ENCODE data around the gene FOXP1. TPM values are rescaled to one million over a fixed set of nuclear protein-coding genes. Genes with fewer than 3 reads are reported as not detected.
A peak's percentile ranks its signal among the peaks of the same experiment; 100 is the strongest.

FOXP1 gene
- total and polyA plus RNA-seq, 9 of the 15 experiments (the other 6 are each of a cell fraction or from before 2014, with no cell fraction given): 7.7 to 34.5 (median 13.7) TPM

DNA sequence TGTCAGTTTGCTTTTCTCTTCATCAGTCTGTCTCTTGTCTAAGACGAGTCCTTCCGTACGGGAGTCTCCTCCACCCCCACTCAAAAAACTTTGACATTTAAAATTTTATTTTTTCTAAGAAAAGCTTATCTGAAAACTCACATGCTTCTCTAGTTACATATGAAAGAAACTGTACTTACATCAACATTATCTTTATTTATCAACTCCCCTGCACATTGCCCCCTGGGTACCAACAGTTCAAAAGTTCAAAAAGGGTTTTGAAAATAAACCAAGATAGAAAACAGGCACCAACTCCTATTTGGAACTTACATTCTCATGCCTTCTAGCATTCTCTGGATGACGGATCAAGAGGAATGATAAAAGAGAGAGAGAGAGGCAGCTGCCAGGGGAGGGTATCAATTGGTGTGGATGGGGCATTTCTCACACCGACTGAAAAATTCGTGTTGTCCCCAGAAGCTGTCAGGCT, 182.5 kb downstream of the FOXP1 start (continued):
- TF ChIP-seq THRAP3 (IDR thresholded peaks at IDR 0.05; ENCODE audit: borderline replicate concordance) (no peak), BDP1 (IDR thresholded peaks at IDR 0.05; ENCODE audit: insufficient read depth, insufficient read length) (no peak), GATAD2A (IDR thresholded peaks at IDR 0.05) (0 out of 2 replicates have a peak, but pooled peaks have one; percentile 34), PHF20 (IDR thresholded peaks at IDR 0.05; ENCODE audit: partially characterized antibody) (no peak), MYNN (IDR thresholded peaks at IDR 0.05) (no peak), MYNN (CRISPR knock-in tag; IDR thresholded peaks at IDR 0.05) (no peak), ILF3 (IDR thresholded peaks at IDR 0.05; ENCODE audit: borderline replicate concordance) (no peak), GTF2E2 (tag; IDR thresholded peaks at IDR 0.05) (no peak), SRSF7 (optimal IDR thresholded peaks at IDR 0.05; ENCODE audit: low read depth, low read length) (no peak), NRF1 (conservative IDR thresholded peaks at IDR 0.05 in 1 of 2, IDR thresholded peaks at IDR 0.05 in 1 of 2) (no peak), NONO (IDR thresholded peaks at IDR 0.05; ENCODE audit: low read depth in 2 of 2, low read length in 1 of 2) (no peak), ESRRA (IDR thresholded peaks at IDR 0.05; ENCODE audit: borderline replicate concordance, low read depth) (no peak), GABPA (tag; conservative IDR thresholded peaks at IDR 0.05; ENCODE audit: low read depth) (no peak), FOXM1 (IDR thresholded peaks at IDR 0.05; ENCODE audit: low read depth) (peak; percentile 88), FOXM1 (CRISPR knock-in tag; IDR thresholded peaks at IDR 0.05; ENCODE audit: low read depth) (no peak), CAMTA2 (CRISPR knock-in tag; conservative IDR thresholded peaks at IDR 0.05) (no peak)
- TF ChIP-seq, protein P1, sequence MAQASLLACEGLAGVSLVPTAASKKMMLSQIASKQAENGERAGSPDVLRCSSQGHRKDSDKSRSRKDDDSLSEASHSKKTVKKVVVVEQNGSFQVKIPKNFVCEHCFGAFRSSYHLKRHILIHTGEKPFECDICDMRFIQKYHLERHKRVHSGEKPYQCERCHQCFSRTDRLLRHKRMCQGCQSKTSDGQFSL (CRISPR knock-in tag; IDR thresholded peaks at IDR 0.05): no peak
- TF ChIP-seq, protein P1 (tag; IDR thresholded peaks at IDR 0.05): no peak
- TF ChIP-seq, protein P2, sequence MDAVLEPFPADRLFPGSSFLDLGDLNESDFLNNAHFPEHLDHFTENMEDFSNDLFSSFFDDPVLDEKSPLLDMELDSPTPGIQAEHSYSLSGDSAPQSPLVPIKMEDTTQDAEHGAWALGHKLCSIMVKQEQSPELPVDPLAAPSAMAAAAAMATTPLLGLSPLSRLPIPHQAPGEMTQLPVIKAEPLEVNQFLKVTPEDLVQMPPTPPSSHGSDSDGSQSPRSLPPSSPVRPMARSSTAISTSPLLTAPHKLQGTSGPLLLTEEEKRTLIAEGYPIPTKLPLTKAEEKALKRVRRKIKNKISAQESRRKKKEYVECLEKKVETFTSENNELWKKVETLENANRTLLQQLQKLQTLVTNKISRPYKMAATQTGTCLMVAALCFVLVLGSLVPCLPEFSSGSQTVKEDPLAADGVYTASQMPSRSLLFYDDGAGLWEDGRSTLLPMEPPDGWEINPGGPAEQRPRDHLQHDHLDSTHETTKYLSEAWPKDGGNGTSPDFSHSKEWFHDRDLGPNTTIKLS (IDR thresholded peaks at IDR 0.05; ENCODE audit: borderline replicate concordance, low read depth): no peak
- TF ChIP-seq, protein P3, sequence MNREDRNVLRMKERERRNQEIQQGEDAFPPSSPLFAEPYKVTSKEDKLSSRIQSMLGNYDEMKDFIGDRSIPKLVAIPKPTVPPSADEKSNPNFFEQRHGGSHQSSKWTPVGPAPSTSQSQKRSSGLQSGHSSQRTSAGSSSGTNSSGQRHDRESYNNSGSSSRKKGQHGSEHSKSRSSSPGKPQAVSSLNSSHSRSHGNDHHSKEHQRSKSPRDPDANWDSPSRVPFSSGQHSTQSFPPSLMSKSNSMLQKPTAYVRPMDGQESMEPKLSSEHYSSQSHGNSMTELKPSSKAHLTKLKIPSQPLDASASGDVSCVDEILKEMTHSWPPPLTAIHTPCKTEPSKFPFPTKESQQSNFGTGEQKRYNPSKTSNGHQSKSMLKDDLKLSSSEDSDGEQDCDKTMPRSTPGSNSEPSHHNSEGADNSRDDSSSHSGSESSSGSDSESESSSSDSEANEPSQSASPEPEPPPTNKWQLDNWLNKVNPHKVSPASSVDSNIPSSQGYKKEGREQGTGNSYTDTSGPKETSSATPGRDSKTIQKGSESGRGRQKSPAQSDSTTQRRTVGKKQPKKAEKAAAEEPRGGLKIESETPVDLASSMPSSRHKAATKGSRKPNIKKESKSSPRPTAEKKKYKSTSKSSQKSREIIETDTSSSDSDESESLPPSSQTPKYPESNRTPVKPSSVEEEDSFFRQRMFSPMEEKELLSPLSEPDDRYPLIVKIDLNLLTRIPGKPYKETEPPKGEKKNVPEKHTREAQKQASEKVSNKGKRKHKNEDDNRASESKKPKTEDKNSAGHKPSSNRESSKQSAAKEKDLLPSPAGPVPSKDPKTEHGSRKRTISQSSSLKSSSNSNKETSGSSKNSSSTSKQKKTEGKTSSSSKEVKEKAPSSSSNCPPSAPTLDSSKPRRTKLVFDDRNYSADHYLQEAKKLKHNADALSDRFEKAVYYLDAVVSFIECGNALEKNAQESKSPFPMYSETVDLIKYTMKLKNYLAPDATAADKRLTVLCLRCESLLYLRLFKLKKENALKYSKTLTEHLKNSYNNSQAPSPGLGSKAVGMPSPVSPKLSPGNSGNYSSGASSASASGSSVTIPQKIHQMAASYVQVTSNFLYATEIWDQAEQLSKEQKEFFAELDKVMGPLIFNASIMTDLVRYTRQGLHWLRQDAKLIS (CRISPR knock-in tag; IDR thresholded peaks at IDR 0.05): no peak
- TF ChIP-seq, protein P4, sequence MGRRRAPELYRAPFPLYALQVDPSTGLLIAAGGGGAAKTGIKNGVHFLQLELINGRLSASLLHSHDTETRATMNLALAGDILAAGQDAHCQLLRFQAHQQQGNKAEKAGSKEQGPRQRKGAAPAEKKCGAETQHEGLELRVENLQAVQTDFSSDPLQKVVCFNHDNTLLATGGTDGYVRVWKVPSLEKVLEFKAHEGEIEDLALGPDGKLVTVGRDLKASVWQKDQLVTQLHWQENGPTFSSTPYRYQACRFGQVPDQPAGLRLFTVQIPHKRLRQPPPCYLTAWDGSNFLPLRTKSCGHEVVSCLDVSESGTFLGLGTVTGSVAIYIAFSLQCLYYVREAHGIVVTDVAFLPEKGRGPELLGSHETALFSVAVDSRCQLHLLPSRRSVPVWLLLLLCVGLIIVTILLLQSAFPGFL (CRISPR knock-in tag; IDR thresholded peaks at IDR 0.05): no peak
- TF ChIP-seq, protein P5, sequence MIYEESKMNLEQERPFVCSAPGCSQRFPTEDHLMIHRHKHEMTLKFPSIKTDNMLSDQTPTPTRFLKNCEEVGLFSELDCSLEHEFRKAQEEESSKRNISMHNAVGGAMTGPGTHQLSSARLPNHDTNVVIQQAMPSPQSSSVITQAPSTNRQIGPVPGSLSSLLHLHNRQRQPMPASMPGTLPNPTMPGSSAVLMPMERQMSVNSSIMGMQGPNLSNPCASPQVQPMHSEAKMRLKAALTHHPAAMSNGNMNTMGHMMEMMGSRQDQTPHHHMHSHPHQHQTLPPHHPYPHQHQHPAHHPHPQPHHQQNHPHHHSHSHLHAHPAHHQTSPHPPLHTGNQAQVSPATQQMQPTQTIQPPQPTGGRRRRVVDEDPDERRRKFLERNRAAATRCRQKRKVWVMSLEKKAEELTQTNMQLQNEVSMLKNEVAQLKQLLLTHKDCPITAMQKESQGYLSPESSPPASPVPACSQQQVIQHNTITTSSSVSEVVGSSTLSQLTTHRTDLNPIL (CRISPR knock-in tag; IDR thresholded peaks at IDR 0.05): no peak
